ENCODE measurements around the gene PDE6D.

PDE6D gene

GRCh38 chr2:231780909-231781797 is at the start of gene PDE6D:
Gene PDE6D, minus strand, starts transcription at chr2:231781282. Its CDS starts 168 bp downstream, at chr2:231781114.
- peak; percentile 99 for DNase-seq
- peak within 1 kb of the TSS; percentile 96 for H3K27ac Mint-ChIP-seq
- H3K27me3 Mint-ChIP-seq, result no peaks in the 10 kb centered on the region
- no peaks in the 10 kb centered on the region for H3K36me3 Mint-ChIP-seq (ENCODE audit: low read depth)
- ATAC-seq, result peak; percentile 92
- peaks cover 54% of the 10 kb centered on the region for H3K4me1 Mint-ChIP-seq
- H3K4me3 Mint-ChIP-seq, result peak within 1 kb of the TSS; percentile 95
- H3K9me3 Mint-ChIP-seq, result no peaks in the 10 kb centered on the region

DNA sequence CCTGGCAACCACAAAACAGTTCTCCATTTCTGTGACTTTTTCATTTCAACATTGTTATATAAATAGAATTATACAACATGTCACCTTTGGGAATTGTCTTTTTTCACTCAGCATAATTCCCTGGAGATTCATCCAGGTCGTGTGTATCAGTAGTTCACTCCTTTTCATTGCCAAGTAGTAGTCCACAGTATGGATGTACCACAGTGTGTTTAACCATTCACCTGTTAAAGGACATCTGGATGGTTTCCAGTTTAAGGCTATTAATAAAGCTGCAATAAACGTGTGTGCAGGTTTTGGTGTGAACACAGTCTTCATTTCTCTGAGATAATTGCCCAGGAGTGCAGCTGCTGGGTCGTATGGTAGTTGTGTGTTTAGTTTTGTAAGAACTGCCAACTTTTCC is 40.8 kb upstream of the PDE6D start:
- DNase-seq (no peak), ATAC-seq (no peak)
- Mint-ChIP-seq H3K36me3 (ENCODE audit: low read depth) (no peaks in the 10 kb centered on the region), H3K9me3 (no peaks in the 10 kb centered on the region), H3K4me3 (no peak overlapping the region), H3K4me1 (no peaks in the 10 kb centered on the region), H3K27me3 (no peaks in the 10 kb centered on the region), H3K27ac (no peak overlapping the region)

DNA sequence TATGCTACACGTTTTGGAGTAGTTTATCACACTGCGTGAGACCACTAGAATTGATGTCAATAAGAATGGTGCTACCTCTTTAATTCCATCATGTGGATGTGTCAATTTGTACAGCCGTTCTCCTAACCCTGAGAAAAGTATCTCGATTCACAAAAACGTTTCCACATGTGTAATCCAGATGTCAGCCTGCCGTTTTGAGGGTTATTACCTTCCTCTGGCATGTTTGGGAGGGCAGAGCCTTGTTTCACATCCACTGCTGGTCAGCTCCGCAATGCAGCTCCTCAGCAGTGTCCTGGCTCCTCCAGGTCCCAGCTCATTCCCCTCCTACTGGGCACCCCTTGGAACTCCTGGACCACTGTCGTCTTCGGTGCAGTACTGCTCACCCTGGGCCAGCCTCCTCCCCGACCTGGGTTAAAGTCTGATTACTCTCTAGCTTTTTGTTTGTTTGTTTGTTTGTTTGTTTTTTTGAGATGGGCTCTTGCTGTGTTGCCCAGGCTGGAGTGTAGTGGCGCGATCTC is 39.8 kb upstream of the PDE6D start:
- Mint-ChIP-seq H3K4me3 (no peak overlapping the region), H3K27me3 (no peaks in the 10 kb centered on the region), H3K27ac (no peak overlapping the region), H3K4me1 (no peaks in the 10 kb centered on the region), H3K36me3 (ENCODE audit: low read depth) (no peaks in the 10 kb centered on the region), H3K9me3 (no peaks in the 10 kb centered on the region)
- no peak for ATAC-seq
- DNase-seq, result no peak

- no peak for DNase-seq
These were observed 38.5 kb upstream of the PDE6D start for GRCh38 chr2:231819447-231820042.

GRCh38 chr2:231816327-231817026 is 35.4 kb upstream of the PDE6D start:
- no peak overlapping the region for H3K4me3 Mint-ChIP-seq
- peaks cover 6% of the 10 kb centered on the region for H3K9me3 Mint-ChIP-seq
- DNase-seq (no peak), ATAC-seq (no peak)
- H3K27me3 Mint-ChIP-seq, result no peaks in the 10 kb centered on the region
- no peak overlapping the region for H3K27ac Mint-ChIP-seq
- H3K36me3 Mint-ChIP-seq (ENCODE audit: low read depth), result peaks cover 13% of the 10 kb centered on the region
- no peaks in the 10 kb centered on the region for H3K4me1 Mint-ChIP-seq

More at GRCh38 chr2:231819447-231820042, 38.5 kb upstream of the PDE6D start:
- H3K9me3 Mint-ChIP-seq, result peaks cover 3% of the 10 kb centered on the region
- peaks cover 5% of the 10 kb centered on the region for H3K36me3 Mint-ChIP-seq (ENCODE audit: low read depth)
- no peaks in the 10 kb centered on the region for H3K4me1 Mint-ChIP-seq
- no peak overlapping the region for H3K4me3 Mint-ChIP-seq
- no peak overlapping the region for H3K27ac Mint-ChIP-seq
- no peaks in the 10 kb centered on the region for H3K27me3 Mint-ChIP-seq
- peak; percentile 24 for ATAC-seq

DNA sequence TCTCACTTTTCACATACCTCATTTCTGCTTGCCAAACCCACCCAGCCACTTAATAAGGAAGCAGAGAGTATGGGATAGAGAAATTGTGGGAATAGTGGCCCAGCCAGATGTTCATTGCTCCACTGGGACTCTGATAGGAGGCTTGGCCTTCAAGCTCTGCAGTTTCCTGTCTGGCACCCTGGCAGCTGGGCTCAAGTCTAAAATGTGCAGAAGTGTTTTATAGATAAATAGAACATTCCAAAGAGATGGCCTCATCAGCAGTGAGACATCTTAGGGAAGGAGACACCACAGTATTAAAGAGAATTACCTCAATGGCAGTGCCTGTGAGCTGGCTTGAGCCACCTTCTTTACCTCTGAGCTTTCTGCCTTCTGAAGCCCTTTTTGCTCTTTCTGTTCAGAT is 29.8 kb upstream of the PDE6D start:
- Mint-ChIP-seq H3K4me1 (no peaks in the 10 kb centered on the region), H3K27me3 (no peaks in the 10 kb centered on the region), H3K36me3 (ENCODE audit: low read depth) (peaks cover 19% of the 10 kb centered on the region), H3K9me3 (peaks cover 6% of the 10 kb centered on the region), H3K27ac (no peak overlapping the region), H3K4me3 (no peak overlapping the region)
- ATAC-seq, result no peak
- DNase-seq, result no peak

DNA sequence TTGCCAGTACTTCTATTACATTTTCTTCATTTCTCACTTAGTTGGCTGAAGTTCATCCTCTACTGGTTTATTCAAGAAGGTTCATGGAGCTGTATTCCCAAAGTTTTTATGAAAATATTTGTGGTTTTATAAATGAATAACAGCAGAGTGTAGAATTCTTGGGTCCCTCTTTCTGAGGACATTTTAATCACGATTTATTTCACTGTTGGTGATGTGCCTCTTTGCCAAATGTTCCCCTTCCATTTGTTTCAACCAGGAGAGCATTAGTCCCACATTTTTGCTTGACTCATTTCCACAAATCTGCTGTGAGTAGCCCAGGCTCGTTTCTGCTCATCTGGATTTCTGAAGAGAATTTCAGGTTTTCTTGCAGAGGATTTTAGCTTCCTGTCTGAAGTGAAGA is 25.9 kb upstream of the PDE6D start:
- no peak overlapping the region for H3K4me3 Mint-ChIP-seq
- no peak for DNase-seq
- no peak overlapping the region for H3K27ac Mint-ChIP-seq
- H3K27me3 Mint-ChIP-seq, result no peaks in the 10 kb centered on the region
- H3K9me3 Mint-ChIP-seq, result no peaks in the 10 kb centered on the region
- no peaks in the 10 kb centered on the region for H3K4me1 Mint-ChIP-seq
- peaks cover 19% of the 10 kb centered on the region for H3K36me3 Mint-ChIP-seq (ENCODE audit: low read depth)
- no peak for ATAC-seq

- Mint-ChIP-seq H3K9me3 (no peaks in the 10 kb centered on the region), H3K4me1 (peaks cover 3% of the 10 kb centered on the region), H3K36me3 (ENCODE audit: low read depth) (peaks cover 27% of the 10 kb centered on the region), H3K4me3 (no peak overlapping the region), H3K27ac (no peak overlapping the region), H3K27me3 (no peaks in the 10 kb centered on the region)
- no peak for ATAC-seq
- no peak for DNase-seq
These were observed 22.5 kb upstream of the PDE6D start for GRCh38 chr2:231803501-231804138.

- H3K27me3 Mint-ChIP-seq, result no peaks in the 10 kb centered on the region
- ATAC-seq, result peak; percentile 66
- H3K9me3 Mint-ChIP-seq, result no peaks in the 10 kb centered on the region
- H3K36me3 Mint-ChIP-seq (ENCODE audit: low read depth), result peaks cover 40% of the 10 kb centered on the region
- peak; percentile 56 for DNase-seq
- H3K4me1 Mint-ChIP-seq, result peaks cover 3% of the 10 kb centered on the region
- no peak overlapping the region for H3K27ac Mint-ChIP-seq
- H3K4me3 Mint-ChIP-seq, result no peak overlapping the region
These were observed 19.5 kb upstream of the PDE6D start for GRCh38 chr2:231800493-231801091.

DNA sequence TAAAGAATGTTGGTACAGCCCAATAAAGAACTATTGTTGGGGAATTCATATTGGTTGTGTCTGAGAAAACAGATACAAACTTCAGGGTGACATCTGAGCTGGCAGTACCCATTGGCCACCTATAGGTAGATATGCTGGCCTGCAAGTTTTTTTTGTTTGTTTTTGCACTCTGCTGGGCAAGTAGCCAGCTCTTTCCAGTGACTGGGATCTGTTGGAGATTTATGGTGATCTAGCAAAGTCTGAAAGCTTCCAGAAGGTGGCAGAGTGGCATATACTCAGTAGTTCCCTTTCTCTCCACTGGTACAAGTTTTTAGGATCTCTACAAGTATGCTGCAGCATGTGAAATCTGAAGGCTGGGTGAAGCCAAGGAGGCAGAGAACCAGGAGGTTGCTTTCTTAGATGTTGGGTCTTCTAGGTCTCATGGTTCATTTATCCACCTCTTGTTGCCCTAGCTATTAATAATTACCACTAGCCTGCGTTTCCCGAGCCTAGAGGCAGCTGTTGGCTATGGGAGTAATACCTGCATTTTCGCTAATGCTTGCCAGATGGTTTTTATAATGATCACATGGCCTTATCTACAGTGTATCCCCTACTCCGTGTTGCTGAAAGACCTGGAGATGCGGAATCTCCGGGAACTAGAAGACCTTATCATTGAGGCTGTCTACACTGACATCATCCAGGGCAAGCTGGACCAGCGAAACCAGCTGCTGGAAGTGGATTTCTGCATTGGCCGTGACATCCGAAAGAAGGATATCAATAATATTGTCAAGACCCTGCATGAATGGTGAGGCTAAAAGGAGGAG is 14.6 kb upstream of the PDE6D start:
- no peaks in the 10 kb centered on the region for H3K9me3 Mint-ChIP-seq
- H3K4me3 Mint-ChIP-seq, result no peak overlapping the region
- no peak for ATAC-seq
- H3K4me1 Mint-ChIP-seq, result peaks cover under 1% of the 10 kb centered on the region
- H3K27ac Mint-ChIP-seq, result no peak overlapping the region
- peaks cover 48% of the 10 kb centered on the region for H3K36me3 Mint-ChIP-seq (ENCODE audit: low read depth)
- DNase-seq, result no peak
- H3K27me3 Mint-ChIP-seq, result no peaks in the 10 kb centered on the region

GRCh38 chr2:231794383-231794782 is 13.3 kb upstream of the PDE6D start:
- no peak overlapping the region for H3K27ac Mint-ChIP-seq
- H3K27me3 Mint-ChIP-seq, result no peaks in the 10 kb centered on the region
- ATAC-seq (no peak), DNase-seq (no peak)
- H3K36me3 Mint-ChIP-seq (ENCODE audit: low read depth), result peaks cover 45% of the 10 kb centered on the region
- no peaks in the 10 kb centered on the region for H3K9me3 Mint-ChIP-seq
- H3K4me3 Mint-ChIP-seq, result no peak overlapping the region
- H3K4me1 Mint-ChIP-seq, result no peaks in the 10 kb centered on the region

DNA sequence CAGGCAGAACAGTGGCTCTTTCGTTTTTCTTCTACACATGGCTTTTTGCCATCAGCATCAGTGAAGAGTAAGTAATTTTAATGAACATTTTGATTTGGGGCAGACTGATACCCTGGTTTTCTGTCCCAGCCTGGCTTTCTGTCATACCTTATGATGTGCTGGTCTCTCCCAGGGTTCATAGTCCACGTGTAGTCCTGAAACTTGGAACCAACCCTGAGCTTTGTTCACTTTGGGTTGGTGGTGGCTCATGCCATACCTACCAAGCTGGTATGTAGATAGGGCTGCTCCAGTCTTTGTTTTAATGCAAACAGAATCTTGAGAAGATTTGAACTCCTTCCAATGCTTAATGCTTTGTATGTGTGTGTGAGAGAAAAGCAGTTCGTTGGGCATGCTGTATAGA is 10.0 kb upstream of the PDE6D start:
- no peak for ATAC-seq
- no peak for DNase-seq
- no peaks in the 10 kb centered on the region for H3K9me3 Mint-ChIP-seq
- H3K27me3 Mint-ChIP-seq, result no peaks in the 10 kb centered on the region
- H3K27ac Mint-ChIP-seq, result no peak overlapping the region
- peaks cover 19% of the 10 kb centered on the region for H3K4me1 Mint-ChIP-seq
- peaks cover 30% of the 10 kb centered on the region for H3K36me3 Mint-ChIP-seq (ENCODE audit: low read depth)
- no peak overlapping the region for H3K4me3 Mint-ChIP-seq

DNA sequence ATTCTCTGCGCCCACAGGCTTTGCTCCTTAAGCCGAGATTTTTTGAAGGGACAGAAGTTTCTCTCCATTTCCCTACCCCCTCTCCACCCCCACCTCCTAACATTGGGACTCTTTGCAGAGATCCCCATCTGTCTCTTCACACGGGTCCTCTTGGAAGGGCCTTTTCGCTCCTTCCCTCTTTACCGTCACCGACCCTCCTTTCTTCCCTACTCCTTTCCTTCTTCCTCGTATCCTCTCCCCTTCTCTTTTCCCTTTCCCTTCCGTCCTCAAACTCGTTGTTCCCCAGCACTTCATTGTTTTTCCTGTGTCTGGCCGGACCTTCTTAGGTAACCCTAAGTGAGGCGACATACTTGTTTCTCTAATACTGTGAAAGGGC is 5.8 kb upstream of the PDE6D start:
- peaks cover 56% of the 10 kb centered on the region for H3K4me1 Mint-ChIP-seq
- no peaks in the 10 kb centered on the region for H3K27me3 Mint-ChIP-seq
- no peaks in the 10 kb centered on the region for H3K9me3 Mint-ChIP-seq
- ATAC-seq (no peak), DNase-seq (no peak)
- peaks cover 14% of the 10 kb centered on the region for H3K36me3 Mint-ChIP-seq (ENCODE audit: low read depth)
- peak overlapping the region; percentile 87 for H3K4me3 Mint-ChIP-seq
- H3K27ac Mint-ChIP-seq, result peak overlapping the region; percentile 90
